CD8-positive, alpha-beta memory T cell (primary cell): ENCODE results near the gene TFEC. TPM values are rescaled to one million over a fixed set of nuclear protein-coding genes. Genes with fewer than 3 reads are reported as not detected.

Source experiments
- CTCF ChIA-PET: fragments of 350-600 bp; sonication (Branson Sonifier 250); formaldehyde crosslinking; loops from one replicate; lab custom pipeline; 2021; ENCODE audit warnings: antibody characterized with exemption; lab: Charles Lee
- POLR2A ChIA-PET: fragments of 350-600 bp; sonication (Branson Sonifier 250); formaldehyde crosslinking; loops from one replicate; lab custom pipeline; 2021; ENCODE audit warnings: antibody characterized with exemption; lab: Charles Lee
- DNase-seq, 5 donors: peaks; one replicate each; pipeline versions ENCODE4 v3.0.0 to v3.0.0-alpha.2; 2020 to 2022; ENCODE audit warnings: mixed read lengths in 1 of 5
- H3K27ac ChIP-seq: one replicate; pipeline ENCODE4 v1.7.0; 2013; ENCODE audit warnings: low read depth, mild to moderate bottlenecking, low read length, moderate library complexity
- H3K27me3 ChIP-seq: 2 replicates; pipeline ENCODE4 v1.7.0; 2013; ENCODE audit warnings: low read length, mild to moderate bottlenecking; ENCODE audit not compliant: insufficient read depth, poor library complexity, severe bottlenecking
- H3K36me3 ChIP-seq: 2 replicates; pipeline ENCODE4 v1.7.0; 2013; ENCODE audit warnings: mild to moderate bottlenecking, low read length, moderate library complexity; ENCODE audit not compliant: insufficient read depth
- H3K4me1 ChIP-seq: 2 replicates; pipeline ENCODE4 v1.7.0; 2013; ENCODE audit warnings: mild to moderate bottlenecking, low read length, moderate library complexity; ENCODE audit not compliant: insufficient read depth
- H3K4me3 ChIP-seq: 2 replicates; pipeline ENCODE4 v1.7.0; 2013; ENCODE audit warnings: mild to moderate bottlenecking, low read length
- H3K9me3 ChIP-seq: 2 replicates; pipeline ENCODE4 v1.7.0; 2013; ENCODE audit warnings: mild to moderate bottlenecking, low read length
- H3K27ac Mint-ChIP-seq, 8 donors: one replicate each; pipeline ENCODE4 v1.8.0; 2020 to 2021; ENCODE audit warnings: mixed read lengths in 8 of 8, mild to moderate bottlenecking in 6 of 8, inconsistent platforms in 3 of 8, moderate library complexity in 3 of 8
- H3K27me3 Mint-ChIP-seq, 2 donors: one replicate each; pipeline ENCODE4 v1.8.0; 2020 to 2021; ENCODE audit warnings: mixed read lengths in 2 of 2, mild to moderate bottlenecking in 1 of 2, moderate library complexity in 1 of 2
- H3K36me3 Mint-ChIP-seq, 3 donors: one replicate each; pipeline ENCODE4 v1.8.0; 2020 to 2021; ENCODE audit warnings: mixed read lengths in 3 of 3, inconsistent platforms in 1 of 3, mild to moderate bottlenecking in 1 of 3
- H3K4me1 Mint-ChIP-seq, 3 donors: one replicate each; pipeline ENCODE4 v1.8.0; 2020 to 2021; ENCODE audit warnings: mixed read lengths in 3 of 3, inconsistent platforms in 1 of 3, mild to moderate bottlenecking in 1 of 3
- H3K4me3 Mint-ChIP-seq, 7 donors: one replicate each; pipeline ENCODE4 v1.8.0; 2020 to 2021; ENCODE audit warnings: mixed read lengths in 7 of 7, mild to moderate bottlenecking in 6 of 7, moderate library complexity in 4 of 7, inconsistent platforms in 2 of 7
- H3K9me3 Mint-ChIP-seq, 5 donors: one replicate each; pipeline ENCODE4 v1.8.0; 2020 to 2022; ENCODE audit warnings: mixed read lengths in 5 of 5, mild to moderate bottlenecking in 3 of 5, moderate library complexity in 2 of 5, inconsistent platforms in 1 of 5
- polyA plus RNA-seq: library from polyadenylated mRNA; unstranded; fragments of 300-500 nt; fragmentation: Illumina TruSeq; gene quantifications from one replicate; pipeline ENCODE4 v1.2.3, GENCODE V29; 2021
- total RNA-seq, 2 experiments: library from RNA; stranded (reverse); gene quantifications; one replicate each; pipeline ENCODE4 v1.2.3, GENCODE V29; 2021

TFEC gene
- total and polyA plus RNA-seq, 3 experiments from 2014 or later, result 0.35 to 0.39 TPM; not detected in 1

DNA sequence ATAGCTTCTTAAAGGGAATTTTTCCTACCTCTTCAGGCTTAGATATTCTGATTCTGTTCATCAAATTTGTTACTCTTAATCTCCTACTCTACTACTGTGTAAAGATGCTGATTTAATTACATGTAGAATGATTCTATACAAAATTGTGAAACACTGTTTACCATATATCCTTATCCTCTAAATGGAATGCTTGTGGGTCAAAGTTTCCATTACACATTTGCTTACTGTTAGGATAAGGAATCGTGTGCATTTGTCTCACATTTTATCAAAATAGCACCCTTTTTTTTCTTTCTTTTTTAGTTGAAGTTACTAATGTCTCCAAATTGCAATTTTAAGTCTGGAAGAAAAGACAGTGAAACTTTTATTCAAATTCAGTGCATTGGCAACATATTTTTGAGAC lies 65.3 kb downstream of the TFEC start:
- Histone ChIP-seq H3K9me3 (no peaks in the 10 kb centered on the region), H3K36me3 (no peaks in the 10 kb centered on the region), H3K4me3 (no peak overlapping the region), H3K27me3 (no peaks in the 10 kb centered on the region), H3K27ac (no peak overlapping the region), H3K4me1 (no peaks in the 10 kb centered on the region)
- H3K27ac Mint-ChIP-seq, result no peak overlapping the region
- DNase-seq, result no peak
- no peaks in the 10 kb centered on the region for H3K4me1 Mint-ChIP-seq
- no peak overlapping the region for H3K4me3 Mint-ChIP-seq
- no peaks in the 10 kb centered on the region for H3K27me3 Mint-ChIP-seq
- H3K36me3 Mint-ChIP-seq, result no peaks in the 10 kb centered on the region
- ChIA-PET CTCF (no interaction called here), POLR2A (no interaction called here)
- peaks cover 0 to 10% (median 0%) of the 10 kb centered on the region in 5 donors for H3K9me3 Mint-ChIP-seq

DNA sequence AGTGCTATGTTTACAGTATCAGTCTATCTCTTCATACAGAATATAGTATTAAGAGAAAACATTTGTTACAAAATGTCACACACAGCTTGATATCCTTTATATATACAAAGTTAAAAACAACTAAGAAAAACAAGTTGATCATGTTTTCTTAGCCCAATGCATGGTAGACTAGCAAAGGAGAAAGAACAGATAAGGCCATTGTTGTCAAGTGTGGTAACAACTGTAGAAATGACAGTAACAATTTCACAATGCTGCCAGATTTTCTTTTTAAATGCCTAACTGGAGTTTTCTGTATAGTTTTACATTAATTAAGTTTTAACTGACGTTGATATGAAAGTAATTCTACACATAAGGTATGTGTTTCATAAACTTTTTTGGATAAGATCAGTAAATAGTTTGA lies 65.8 kb downstream of the TFEC start:
- H3K4me1 Mint-ChIP-seq, result no peaks in the 10 kb centered on the region
- no peak overlapping the region for H3K27ac Mint-ChIP-seq
- peaks cover 0 to 7% (median 0%) of the 10 kb centered on the region in 5 donors for H3K9me3 Mint-ChIP-seq
- H3K27ac ChIP-seq, result no peak overlapping the region
- no peaks in the 10 kb centered on the region for H3K4me1 ChIP-seq
- no peak overlapping the region for H3K4me3 ChIP-seq
- H3K27me3 ChIP-seq, result no peaks in the 10 kb centered on the region
- no peaks in the 10 kb centered on the region for H3K9me3 ChIP-seq
- no peaks in the 10 kb centered on the region for H3K36me3 Mint-ChIP-seq
- CTCF ChIA-PET, result no interaction called here
- no peak overlapping the region for H3K4me3 Mint-ChIP-seq
- H3K27me3 Mint-ChIP-seq, result no peaks in the 10 kb centered on the region
- DNase-seq, result no peak
- POLR2A ChIA-PET, result no interaction called here
- H3K36me3 ChIP-seq, result no peaks in the 10 kb centered on the region

GRCh38 chr7:115962340-115962739 lies 68.2 kb downstream of the TFEC start:
- no peak for DNase-seq
- POLR2A ChIA-PET, result no interaction called here
- Mint-ChIP-seq H3K9me3 (peaks cover 0 to 9% (median 0%) of the 10 kb centered on the region in 5 donors), H3K4me3 (no peak overlapping the region), H3K4me1 (no peaks in the 10 kb centered on the region), H3K27ac (no peak overlapping the region), H3K27me3 (no peaks in the 10 kb centered on the region), H3K36me3 (no peaks in the 10 kb centered on the region)
- no peaks in the 10 kb centered on the region for H3K9me3 ChIP-seq
- no peak overlapping the region for H3K4me3 ChIP-seq
- H3K4me1 ChIP-seq, result no peaks in the 10 kb centered on the region
- CTCF ChIA-PET, result no interaction called here
- H3K27ac ChIP-seq, result no peak overlapping the region
- H3K27me3 ChIP-seq, result no peaks in the 10 kb centered on the region
- H3K36me3 ChIP-seq, result no peaks in the 10 kb centered on the region

- Mint-ChIP-seq H3K27ac (no peak overlapping the region), H3K27me3 (no peaks in the 10 kb centered on the region), H3K36me3 (no peaks in the 10 kb centered on the region), H3K9me3 (no peaks in the 10 kb centered on the region), H3K4me3 (no peak overlapping the region), H3K4me1 (no peaks in the 10 kb centered on the region)
- H3K36me3 ChIP-seq, result no peaks in the 10 kb centered on the region
- H3K4me3 ChIP-seq, result no peak overlapping the region
- POLR2A ChIA-PET, result no interaction called here
- no peak overlapping the region for H3K27ac ChIP-seq
- H3K27me3 ChIP-seq, result no peaks in the 10 kb centered on the region
- H3K4me1 ChIP-seq, result no peaks in the 10 kb centered on the region
- DNase-seq, result no peak
- no peaks in the 10 kb centered on the region for H3K9me3 ChIP-seq
- CTCF ChIA-PET, result no interaction called here
Measured at GRCh38 chr7:115953592-115954255, 76.8 kb downstream of the TFEC start.

- no peaks in the 10 kb centered on the region for H3K36me3 ChIP-seq
- H3K4me3 ChIP-seq, result no peak overlapping the region
- no peaks in the 10 kb centered on the region for H3K4me1 ChIP-seq
- no peaks in the 10 kb centered on the region for H3K27me3 ChIP-seq
- H3K9me3 Mint-ChIP-seq, result peaks cover 0 to under 1% (median 0%) of the 10 kb centered on the region in 5 donors
- ChIA-PET CTCF (no interaction called here), POLR2A (no interaction called here)
- H3K36me3 Mint-ChIP-seq, result no peaks in the 10 kb centered on the region
- DNase-seq, result no peak
- H3K4me1 Mint-ChIP-seq, result no peaks in the 10 kb centered on the region
- H3K9me3 ChIP-seq, result no peaks in the 10 kb centered on the region
- H3K27me3 Mint-ChIP-seq, result no peaks in the 10 kb centered on the region
- H3K4me3 Mint-ChIP-seq, result no peak overlapping the region
- no peak overlapping the region for H3K27ac ChIP-seq
- H3K27ac Mint-ChIP-seq, result no peak overlapping the region
Measured at GRCh38 chr7:115952832-115953231, 77.7 kb downstream of the TFEC start.

DNA sequence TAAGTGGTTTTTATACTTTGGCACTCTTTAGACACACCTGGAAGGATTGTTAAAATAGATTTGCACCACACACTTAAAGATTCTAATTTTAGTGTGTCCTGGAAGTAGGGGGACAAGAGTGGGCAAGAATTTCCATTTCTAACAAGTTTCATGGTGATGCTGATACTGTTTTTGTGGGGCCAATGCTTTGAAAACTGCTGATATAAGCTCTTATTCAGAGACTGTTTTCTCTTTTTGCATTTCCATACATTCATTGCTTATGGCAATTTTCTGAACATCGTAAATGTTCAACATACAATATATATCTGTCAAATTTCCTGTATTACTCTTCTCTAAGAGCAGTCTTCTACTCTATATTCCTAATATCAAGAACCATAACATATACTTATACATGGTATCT lies 79.0 kb downstream of the TFEC start:
- Histone ChIP-seq H3K27me3 (no peaks in the 10 kb centered on the region), H3K4me3 (no peak overlapping the region), H3K9me3 (no peaks in the 10 kb centered on the region), H3K36me3 (no peaks in the 10 kb centered on the region), H3K4me1 (no peaks in the 10 kb centered on the region), H3K27ac (no peak overlapping the region)
- no peaks in the 10 kb centered on the region for H3K4me1 Mint-ChIP-seq
- no peak overlapping the region for H3K4me3 Mint-ChIP-seq
- DNase-seq, result no peak
- peaks cover 0 to 4% (median 0%) of the 10 kb centered on the region in 5 donors for H3K9me3 Mint-ChIP-seq
- H3K36me3 Mint-ChIP-seq, result no peaks in the 10 kb centered on the region
- H3K27ac Mint-ChIP-seq, result no peak overlapping the region
- CTCF ChIA-PET, result no interaction called here
- H3K27me3 Mint-ChIP-seq, result no peaks in the 10 kb centered on the region
- POLR2A ChIA-PET, result no interaction called here

DNA sequence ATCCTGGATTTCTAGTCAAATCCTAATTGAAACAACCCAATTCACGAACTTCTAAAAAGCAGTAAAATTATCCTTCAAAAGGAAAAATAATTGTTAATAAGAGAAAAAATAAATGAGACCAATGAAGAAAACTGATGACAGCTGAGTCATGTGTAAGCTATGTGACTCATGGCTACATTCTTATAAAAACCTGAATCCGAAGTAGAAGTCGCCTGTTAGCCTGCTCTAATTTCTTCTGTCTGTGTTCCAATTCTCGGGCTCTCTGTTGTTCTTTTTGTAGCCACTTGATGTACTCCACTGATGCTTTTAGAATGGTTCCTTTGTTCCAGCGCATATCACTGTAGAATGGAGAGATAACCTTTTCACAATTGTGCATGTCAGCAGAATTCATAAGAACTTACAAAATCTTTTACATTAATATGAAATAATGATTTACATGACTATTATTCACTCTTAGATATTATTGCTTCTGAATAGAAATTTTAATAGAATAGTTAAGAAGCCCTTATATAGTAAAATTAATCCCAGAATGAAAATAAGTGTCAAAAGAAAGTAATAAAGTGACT lies 88.8 kb downstream of the TFEC start:
- Mint-ChIP-seq H3K9me3 (no peaks in the 10 kb centered on the region), H3K4me3 (no peak overlapping the region), H3K27ac (no peak overlapping the region), H3K36me3 (no peaks in the 10 kb centered on the region), H3K27me3 (peaks cover 0 to 1% of the 10 kb centered on the region in 2 donors), H3K4me1 (no peaks in the 10 kb centered on the region)
- POLR2A ChIA-PET, result no interaction called here
- DNase-seq, result no peak
- H3K9me3 ChIP-seq, result no peaks in the 10 kb centered on the region
- CTCF ChIA-PET, result no interaction called here
- H3K4me1 ChIP-seq, result no peaks in the 10 kb centered on the region
- no peaks in the 10 kb centered on the region for H3K27me3 ChIP-seq
- H3K36me3 ChIP-seq, result no peaks in the 10 kb centered on the region
- H3K27ac ChIP-seq, result no peak overlapping the region
- H3K4me3 ChIP-seq, result no peak overlapping the region

DNA sequence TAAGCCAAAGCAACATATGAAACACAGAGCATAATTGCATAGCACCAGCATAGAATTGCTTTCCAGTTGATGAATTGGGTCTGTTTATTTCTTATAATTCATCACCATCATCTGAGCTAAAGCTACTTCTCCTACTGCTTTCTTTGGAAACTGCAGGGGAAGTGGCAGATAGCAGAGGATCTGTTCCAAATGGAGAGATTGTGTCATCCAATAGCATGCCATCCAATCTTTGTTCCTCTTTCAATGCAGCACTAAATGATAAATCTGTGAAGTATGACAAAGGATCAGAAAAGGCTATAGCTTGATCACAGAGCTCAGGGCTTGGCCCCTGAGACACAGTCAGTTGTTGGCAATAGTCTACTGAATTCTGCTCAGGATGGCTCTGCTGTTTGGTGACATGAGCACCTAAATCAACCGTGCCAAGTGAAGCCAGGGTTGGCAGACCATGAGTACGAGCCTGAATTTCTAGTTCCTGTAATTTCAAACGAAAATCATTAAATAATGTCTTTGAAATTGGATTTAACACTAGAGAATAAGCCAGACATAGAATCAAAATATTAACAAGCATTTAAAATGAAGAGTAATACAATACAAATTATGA lies 90.0 kb downstream of the TFEC start:
- ChIA-PET POLR2A (no interaction called here), CTCF (no interaction called here)
- no peak overlapping the region for H3K27ac Mint-ChIP-seq
- H3K4me1 ChIP-seq, result no peaks in the 10 kb centered on the region
- no peak overlapping the region for H3K4me3 ChIP-seq
- no peak overlapping the region for H3K4me3 Mint-ChIP-seq
- H3K27me3 Mint-ChIP-seq, result peaks cover 0 to 1% of the 10 kb centered on the region in 2 donors
- H3K4me1 Mint-ChIP-seq, result no peaks in the 10 kb centered on the region
- H3K27me3 ChIP-seq, result no peaks in the 10 kb centered on the region
- H3K27ac ChIP-seq, result no peak overlapping the region
- H3K9me3 Mint-ChIP-seq, result no peaks in the 10 kb centered on the region
- no peaks in the 10 kb centered on the region for H3K36me3 Mint-ChIP-seq
- no peaks in the 10 kb centered on the region for H3K9me3 ChIP-seq
- DNase-seq, result no peak
- no peaks in the 10 kb centered on the region for H3K36me3 ChIP-seq
